Transverse colon (tissue), 4 donors: ENCODE data around the gene OLFML2A. TPM values are rescaled to one million over a fixed set of nuclear protein-coding genes. Genes with fewer than 3 reads are reported as not detected.

Experiments
- DNase-seq: peaks from one replicate; pipeline ENCODE4 v3.0.0-alpha.2; 2019
- H3K27ac ChIP-seq, 4 donors: fragments of 200-600 bp; sonication (generic); 2 replicates each; pipeline ENCODE4 v1.5.1; 2016 to 2018; ENCODE audit warnings: inconsistent platforms in 4 of 4
- H3K27me3 ChIP-seq: fragments of 200-600 bp; sonication (generic); 2 replicates; pipeline ENCODE4 v1.5.1; 2017; ENCODE audit warnings: inconsistent platforms
- H3K36me3 ChIP-seq, 4 donors: fragments of 200-600 bp; sonication (generic); 2 replicates each; pipeline ENCODE4 v1.5.1; 2017 to 2019; ENCODE audit warnings: inconsistent platforms in 4 of 4
- H3K4me1 ChIP-seq, 4 donors: fragments of 200-600 bp; sonication (generic); 2 replicates each; pipeline ENCODE4 v1.5.1; 2017 to 2020; ENCODE audit warnings: inconsistent platforms in 4 of 4
- H3K4me3 ChIP-seq, 4 donors: fragments of 200-600 bp; sonication (generic); 1 replicate in 1 of 4; 2 replicates in 3 of 4; pipeline versions ENCODE4 v1.5.1 to v1.6.1; 2017 to 2019; ENCODE audit warnings: inconsistent platforms in 4 of 4
- H3K9me3 ChIP-seq, 2 donors: fragments of 200-600 bp; sonication (generic); 2 replicates each; pipeline ENCODE4 v1.5.1; 2017 to 2019; ENCODE audit warnings: inconsistent platforms in 2 of 2
- CTCF ChIP-seq, 5 experiments: fragments of 200-600 bp in 3 of 5; fragments of 450-650 bp in 2 of 5; sonication (generic) in 3 of 5; IDR thresholded peaks; 1 replicate in 2 of 5; 2 replicates in 3 of 5; pipeline ENCODE4 v1.5.1; 2016 to 2017; ENCODE audit warnings: antibody characterized with exemption in 5 of 5, inconsistent platforms in 3 of 5, mild to moderate bottlenecking in 2 of 5, moderate library complexity in 1 of 5
- EP300 ChIP-seq: sonication (generic); formaldehyde crosslinking; IDR thresholded peaks from one replicate; pipeline ENCODE4 v1.6.1; 2017; ENCODE audit warnings: antibody characterized with exemption, low read depth
- POLR2A ChIP-seq: fragments of 450-650 bp; IDR thresholded peaks from one replicate; pipeline ENCODE4 v1.6.1; 2016; ENCODE audit warnings: antibody characterized with exemption, mild to moderate bottlenecking, moderate library complexity
- POLR2AphosphoS5 ChIP-seq, 3 donors: sonication (generic); formaldehyde crosslinking; IDR thresholded peaks; one replicate each; pipeline ENCODE4 v1.6.1; 2016; ENCODE audit warnings: antibody characterized with exemption in 3 of 3
- WGBS, 2 donors: methylation state at CpG; one replicate each; pipeline ENCODE4 v1.1.5; 2018; ENCODE audit warnings: low coverage in 1 of 2; 5-methylcytosine and 5-hydroxymethylcytosine counted together
- in situ Hi-C, 4 donors: fragments of 200-750 bp; cut with MboI; loops; one replicate each; pipeline versions ENCODE4 v1.15.0 to v1.15.1; 2017; ENCODE audit warnings: low sequenced_read_pairs in 3 of 4, low pct_ligation_motif_present in 1 of 4, low pct_unique_long_range_greater_than_20kb in 1 of 4
- intact Hi-C: fragments of 100-400 bp; cut with DNase I; formaldehyde crosslinking; loops from one replicate; pipeline ENCODE4 v1.15.1; 2023; ENCODE audit warnings: low total_unique reads
- total RNA-seq, 4 donors: library from RNA; depleted of rRNA; stranded (reverse); fragments of >200 nt; gene quantifications; one replicate each; pipeline ENCODE4 v1.1.0, GENCODE V29; 2016

The OLFML2A gene
- total RNA-seq, 4 donors from 2014 or later, result 9.4 to 59.1 (median 16.0) TPM

GRCh38 chr9:124820698-124821623 lies 44.0 kb downstream of the OLFML2A start:
- TF ChIP-seq CTCF (IDR thresholded peaks at IDR 0.05) (no peak), EP300 (no peak), POLR2AphosphoS5 (IDR thresholded peaks at IDR 0.05) (no peak), POLR2A (no peak)
- Histone ChIP-seq H3K27me3 (no peaks in the 10 kb centered on the region), H3K4me1 (no peaks in the 10 kb centered on the region), H3K9me3 (no peaks in the 10 kb centered on the region), H3K36me3 (no peaks in the 10 kb centered on the region), H3K27ac (no peak overlapping the region), H3K4me3 (no peak overlapping the region)
- intact Hi-C loops, result no loop called here
- no peak for DNase-seq
- in situ Hi-C loops, result no loop called here
- WGBS, 2 donors, result 83 to 85% methylated on average over 1 to 12 of the region's 12 CpGs

GRCh38 chr9:124828489-124829333 lies 51.8 kb downstream of the OLFML2A start:
- 27 to 30% methylated on average over 2 of the region's 2 CpGs for WGBS, 2 donors
- intact Hi-C loops (no loop called here), in situ Hi-C loops (no loop called here)
- no peaks in the 10 kb centered on the region for H3K36me3 ChIP-seq
- H3K9me3 ChIP-seq, result no peaks in the 10 kb centered on the region
- H3K27me3 ChIP-seq, result no peaks in the 10 kb centered on the region
- H3K4me1 ChIP-seq, result peaks cover 0 to 12% (median 6%) of the 10 kb centered on the region in 4 donors
- no peak overlapping the region for H3K4me3 ChIP-seq
- TF ChIP-seq POLR2A (no peak), POLR2AphosphoS5 (IDR thresholded peaks at IDR 0.05) (no peak), EP300 (no peak), CTCF (IDR thresholded peaks at IDR 0.05) (no peak)
- H3K27ac ChIP-seq, result no peak overlapping the region
- DNase-seq, result no peak

GRCh38 chr9:124829334-124829669 lies 52.4 kb downstream of the OLFML2A start:
- Histone ChIP-seq H3K27me3 (no peaks in the 10 kb centered on the region), H3K4me3 (no peak overlapping the region), H3K9me3 (no peaks in the 10 kb centered on the region), H3K27ac (no peak overlapping the region), H3K36me3 (no peaks in the 10 kb centered on the region), H3K4me1 (peaks cover under 1 to 12% (median 7%) of the 10 kb centered on the region in 4 donors)
- in situ Hi-C loops, result no loop called here
- intact Hi-C loops, result no loop called here
- DNase-seq, result no peak
- WGBS, 2 donors, result 38 to 58% methylated on average over 3 to 5 of the region's 5 CpGs
- no peak for TF ChIP-seq POLR2AphosphoS5 (IDR thresholded peaks at IDR 0.05)
- no peak for TF ChIP-seq POLR2A
- TF ChIP-seq EP300, result no peak
- TF ChIP-seq CTCF (IDR thresholded peaks at IDR 0.05), result no peak

- H3K27me3 ChIP-seq, result no peaks in the 10 kb centered on the region
- H3K9me3 ChIP-seq, result no peaks in the 10 kb centered on the region
- H3K4me1 ChIP-seq, result peaks cover 12 to 23% (median 17%) of the 10 kb centered on the region in 4 donors
- in situ Hi-C loops (no loop called here), intact Hi-C loops (no loop called here)
- no peak for DNase-seq
- H3K36me3 ChIP-seq, result no peaks in the 10 kb centered on the region
- H3K27ac ChIP-seq, result no peak overlapping the region
- H3K4me3 ChIP-seq, result no peak overlapping the region
- WGBS, 2 donors, result 76% methylated on average over 4 of the region's 4 CpGs; no CpG with 5 or more reads in 1 of the 2 donors
- TF ChIP-seq EP300 (no peak), CTCF (IDR thresholded peaks at IDR 0.05) (no peak), POLR2AphosphoS5 (IDR thresholded peaks at IDR 0.05) (no peak), POLR2A (no peak)
Observed at GRCh38 chr9:124830593-124830992, 53.7 kb downstream of the OLFML2A start.
